Panc1 (cell line): Measurements from ENCODE around the gene SUPT16H. TPM values are rescaled to one million over a fixed set of nuclear protein-coding genes. Genes with fewer than 3 reads are reported as not detected.
"Not testable (repeated sequence)": the region's sequence is repeated elsewhere in the genome, so short reads cannot be mapped to it uniquely, and the experiment has no call there.

Experiments
- ATAC-seq: fragments of 200-7000 bp; cut with Tn5 transposase; 2 replicates; pipeline ENCODE4 v1.9.1; 2020; ENCODE audit warnings: mild to moderate bottlenecking, moderate library complexity
- BruUV-seq: library from RNA; stranded (reverse); fragments of 400-500 nt; replicated peaks from 2 replicates; lab custom pipeline; 2021; lab: Mats Ljungman, UMichigan
- CTCF ChIA-PET: fragments of 300-600 bp; sonication (Branson Sonifier 250); formaldehyde crosslinking; loops from one replicate; lab custom pipeline; 2022; ENCODE audit warnings: antibody characterized with exemption; lab: Charles Lee
- POLR2A ChIA-PET: fragments of 300-600 bp; sonication (Branson Sonifier 250); formaldehyde crosslinking; loops from one replicate; lab custom pipeline; 2022; ENCODE audit warnings: antibody characterized with exemption; lab: Charles Lee
- DNase-seq: peaks from one replicate; pipeline ENCODE4 v3.0.0-alpha.2; 2010; ENCODE audit warnings: low read depth, low spot score
- H3K27ac ChIP-seq: 2 replicates; pipeline ENCODE4 v1.5.1; 2011; ENCODE audit warnings: mild to moderate bottlenecking, low read length, inconsistent platforms
- H3K27me3 ChIP-seq: fragments of 200-500 bp; sonication (Bioruptor generic); 2 replicates; pipeline ENCODE4 v1.6.0; 2014; ENCODE audit warnings: low read length, inconsistent platforms; ENCODE audit not compliant: control insufficient read depth, insufficient read depth
- H3K36me3 ChIP-seq: fragments of 200-500 bp; sonication (Bioruptor generic); 2 replicates; pipeline ENCODE4 v1.5.1; 2014; ENCODE audit warnings: inconsistent platforms, mild to moderate bottlenecking, low read length, moderate library complexity; ENCODE audit not compliant: control insufficient read depth, insufficient read depth
- H3K4me1 ChIP-seq: 2 replicates; pipeline ENCODE4 v1.5.1; 2011; ENCODE audit warnings: inconsistent platforms, mild to moderate bottlenecking, low read length, moderate library complexity; ENCODE audit not compliant: control insufficient read depth, insufficient read depth
- H3K4me3 ChIP-seq, 2 experiments: 2 replicates each; pipeline ENCODE4 v1.5.1; 2011 to 2012; ENCODE audit warnings: low read depth in 2 of 2, low read length in 2 of 2, mild to moderate bottlenecking in 2 of 2, inconsistent platforms in 1 of 2, moderate library complexity in 1 of 2
- H3K9me3 ChIP-seq: fragments of 200-500 bp; sonication (Bioruptor generic); 2 replicates; pipeline ENCODE4 v1.5.1; 2014; ENCODE audit warnings: low read depth, mild to moderate bottlenecking, inconsistent platforms, low read length, moderate library complexity; ENCODE audit not compliant: control insufficient read depth, insufficient read depth
- CTCF ChIP-seq: fragments of 450-650 bp; IDR thresholded peaks from 2 replicates; pipeline ENCODE4 v1.5.1; 2017; ENCODE audit warnings: mild to moderate bottlenecking
- POLR2AphosphoS5 ChIP-seq: IDR thresholded peaks from 2 replicates; pipeline ENCODE4 v1.6.1; 2012; ENCODE audit warnings: mild to moderate bottlenecking, low read depth, low read length, moderate library complexity
- REST ChIP-seq, 2 experiments: IDR thresholded peaks; 2 replicates each; pipeline ENCODE4 v1.6.1; 2011 to 2012; ENCODE audit warnings: low read depth in 2 of 2, control low read depth in 1 of 2, low read length in 1 of 2, mild to moderate bottlenecking in 1 of 2, moderate library complexity in 1 of 2; ENCODE audit not compliant: insufficient read depth in 1 of 2
- SIN3A ChIP-seq: IDR thresholded peaks from 2 replicates; pipeline ENCODE4 v1.6.1; 2012; ENCODE audit warnings: low read depth, mild to moderate bottlenecking, low read length, moderate library complexity, borderline replicate concordance; ENCODE audit not compliant: insufficient read depth
- TCF7L2 ChIP-seq: IDR thresholded peaks from 2 replicates; pipeline ENCODE4 v1.6.1; 2011; ENCODE audit warnings: mild to moderate bottlenecking, low read depth, low read length, inconsistent platforms
- in situ Hi-C: cut with HindIII; loops from 2 replicates; pipeline ENCODE4 v1.10.0; 2016; ENCODE audit warnings: low sequenced_read_pairs, low pct_unique_long_range_greater_than_20kb
- intact Hi-C: fragments of 100-400 bp; cut with micrococcal nuclease; formaldehyde crosslinking; loops from one replicate; pipeline ENCODE4 v1.10.0; 2022; ENCODE audit not compliant: unreplicated experiment
- total RNA-seq: library from RNA; stranded (reverse); gene quantifications from one replicate; pipeline ENCODE4 v1.2.1, GENCODE V29; 2021; ENCODE audit not compliant: unreplicated experiment

SUPT16H gene
- total RNA-seq, 1 experiment from 2014 or later: 84.5 TPM

GRCh38 chr14:21307637-21308036, 76.2 kb downstream of the SUPT16H start:
- Histone ChIP-seq H3K4me1 (no peaks in the 10 kb centered on the region), H3K27ac (no peak overlapping the region), H3K4me3 (no peak overlapping the region), H3K9me3 (no peaks in the 10 kb centered on the region), H3K27me3 (no peaks in the 10 kb centered on the region), H3K36me3 (no peaks in the 10 kb centered on the region)
- no peak for DNase-seq
- TF ChIP-seq CTCF: no peak
- intact Hi-C loops (no loop called here), in situ Hi-C loops (no loop called here)
- ChIA-PET CTCF (no interaction called here), POLR2A (no interaction called here)
- no peak for ATAC-seq
- BruUV-seq: no TSS peak

- H3K9me3 ChIP-seq: not testable (repeated sequence)
Observed at GRCh38 chr14:21302836-21303140, 81.0 kb downstream of the SUPT16H start.

GRCh38 chr14:21302013-21302835, 81.6 kb downstream of the SUPT16H start:
- TF ChIP-seq CTCF (no peak), TCF7L2 (no peak), POLR2AphosphoS5 (no peak), SIN3A (no peak), REST (IDR thresholded peaks at IDR 0.05; ENCODE audit: insufficient read depth in 1 of 2, low read depth in 2 of 2, low read length in 1 of 2) (no peak)
- Histone ChIP-seq H3K27ac (no peak overlapping the region), H3K36me3 (no peaks in the 10 kb centered on the region), H3K27me3 (no peaks in the 10 kb centered on the region), H3K4me3 (no peak overlapping the region), H3K9me3 (no peaks in the 10 kb centered on the region), H3K4me1 (no peaks in the 10 kb centered on the region)
- POLR2A ChIA-PET: interaction anchor here (0.7 kb wide), 1 partner anchor 9 kb away, joined by 3 read pairs; no protein-coding TSS in a partner anchor
- intact Hi-C loops: no loop called here
- no TSS peak for BruUV-seq
- DNase-seq: no peak
- CTCF ChIA-PET: interaction anchor here (0.6 kb wide), 1 partner anchor 11 kb away, joined by 3 read pairs; no protein-coding TSS in a partner anchor
- ATAC-seq: no peak
- in situ Hi-C loops: no loop called here

More at GRCh38 chr14:21302836-21303140, 81.0 kb downstream of the SUPT16H start:
- BruUV-seq, H3K36me3 ChIP-seq, H3K27ac ChIP-seq, ATAC-seq, intact Hi-C loops, CTCF ChIA-PET, H3K4me1 ChIP-seq, H3K4me3 ChIP-seq, DNase-seq, in situ Hi-C loops, H3K27me3 ChIP-seq: not testable (repeated sequence)
- POLR2A ChIA-PET: interaction anchor here (0.7 kb wide), 1 partner anchor 9 kb away, joined by 3 read pairs; no protein-coding TSS in a partner anchor
